HL-60/S4 (cell line): ENCODE data around the gene ZNRF1.
"Not testable (repeated sequence)": the region's sequence is repeated elsewhere in the genome, so short reads cannot be mapped to it uniquely, and the experiment has no call there.

Experiments
- in situ Hi-C: fragments of 300-500 bp; cut with MboI; formaldehyde crosslinking; loops from 2 replicates; pipeline ENCODE4 v1.14.3; 2022; ENCODE audit warnings: low sequenced_read_pairs

The ZNRF1 gene

GRCh38 chr16:74999609-75000480 is 1.0 kb downstream of the ZNRF1 start:
- in situ Hi-C loops, result loop anchor here (5.0 kb wide), 1 partner anchor 77 kb away; no protein-coding TSS in a partner anchor

- in situ Hi-C loops, result loop anchor here (5.0 kb wide), 1 partner anchor 77 kb away; no protein-coding TSS in a partner anchor
Observed at GRCh38 chr16:75000481-75001081, 1.8 kb downstream of the ZNRF1 start.

DNA sequence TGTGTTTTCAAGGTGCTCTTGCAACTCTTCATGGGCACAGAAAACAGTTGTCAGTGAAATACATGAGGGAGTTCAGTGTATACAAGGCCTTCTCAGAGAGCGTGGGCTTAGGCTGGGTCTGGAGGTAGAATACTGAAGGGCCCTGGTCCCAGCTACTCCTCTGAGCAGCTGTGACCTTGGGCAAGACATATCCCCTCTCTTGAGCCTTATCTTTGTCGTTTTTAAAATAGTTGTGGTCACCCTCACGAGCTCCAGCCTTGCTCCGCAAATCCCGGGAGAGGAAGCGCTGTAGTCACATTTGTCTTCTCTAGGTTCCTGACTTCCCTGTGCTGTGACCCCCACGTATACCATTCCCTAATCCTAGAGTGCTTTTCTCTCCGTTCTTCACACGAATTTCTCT is 3.6 kb downstream of the ZNRF1 start:
- in situ Hi-C loops, result loop anchor here (5.0 kb wide), 1 partner anchor 75 kb away; no protein-coding TSS in a partner anchor

DNA sequence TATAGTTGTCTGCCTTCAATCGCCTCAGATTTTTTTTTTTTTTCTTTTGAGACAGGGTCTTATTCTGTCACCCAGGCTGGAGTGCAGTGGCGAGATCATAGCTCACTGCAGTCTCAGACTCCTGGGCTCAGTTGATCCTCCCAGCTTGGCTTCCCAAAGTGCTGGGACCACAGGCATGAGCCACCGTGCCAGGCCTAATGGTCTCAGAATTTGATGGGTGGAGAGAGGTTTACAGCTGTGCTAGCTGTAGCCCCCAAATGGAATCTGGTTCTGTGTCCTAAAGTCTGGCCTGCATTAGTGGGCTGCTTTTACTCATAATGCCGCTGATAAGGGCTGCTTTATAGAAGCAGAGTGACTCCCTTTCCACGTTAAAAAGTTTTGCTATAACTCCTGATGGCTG is 5.1 kb downstream of the ZNRF1 start:
- in situ Hi-C loops, result loop anchor here (5.0 kb wide), 1 partner anchor 73 kb away; no protein-coding TSS in a partner anchor

DNA sequence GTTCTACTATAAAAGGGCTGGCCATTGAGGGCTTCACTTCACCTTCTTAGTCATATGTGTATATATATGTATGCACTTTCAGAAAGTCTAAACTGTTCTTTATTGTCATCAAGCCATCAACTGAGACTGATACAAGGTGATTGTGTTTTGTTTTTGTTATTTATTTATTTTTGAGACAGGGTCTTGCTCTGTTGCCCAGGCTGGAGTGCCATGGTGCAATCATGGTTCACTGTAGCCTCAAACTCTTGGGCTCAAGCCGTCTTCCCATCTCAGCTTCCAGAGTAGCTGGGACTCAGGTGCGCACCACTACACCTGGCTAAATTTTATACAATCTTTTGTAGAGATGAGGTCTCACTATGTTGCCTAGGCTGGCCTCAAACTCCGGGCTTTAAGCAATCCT is 5.6 kb downstream of the ZNRF1 start:
- in situ Hi-C loops, result loop anchor here (5.0 kb wide), 1 partner anchor 73 kb away; no protein-coding TSS in a partner anchor

- in situ Hi-C loops, result no loop called here
Observed at GRCh38 chr16:75005697-75006096, 6.9 kb downstream of the ZNRF1 start.

- in situ Hi-C loops, result no loop called here
Observed at GRCh38 chr16:75007443-75007842, 8.6 kb downstream of the ZNRF1 start.

DNA sequence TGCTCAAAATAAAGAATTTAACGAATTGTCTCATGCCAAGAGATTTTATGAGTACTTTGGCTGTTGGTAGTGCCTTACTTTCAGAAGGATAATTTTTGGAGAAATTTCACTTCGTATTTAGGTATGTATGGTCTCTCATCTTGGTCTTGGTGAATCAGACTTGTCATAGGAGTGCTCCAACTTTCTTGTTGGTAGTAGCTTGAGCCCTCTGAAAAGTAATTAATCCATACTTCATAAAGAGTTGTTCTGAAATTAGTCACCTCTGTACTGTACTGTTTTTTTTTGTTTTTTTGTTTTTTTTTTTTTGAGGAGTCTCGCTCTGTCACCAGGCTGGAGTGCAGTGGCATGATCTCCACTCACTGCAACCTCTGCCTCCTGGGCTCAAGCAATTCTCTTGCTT is 11.6 kb downstream of the ZNRF1 start:
- in situ Hi-C loops, result no loop called here

DNA sequence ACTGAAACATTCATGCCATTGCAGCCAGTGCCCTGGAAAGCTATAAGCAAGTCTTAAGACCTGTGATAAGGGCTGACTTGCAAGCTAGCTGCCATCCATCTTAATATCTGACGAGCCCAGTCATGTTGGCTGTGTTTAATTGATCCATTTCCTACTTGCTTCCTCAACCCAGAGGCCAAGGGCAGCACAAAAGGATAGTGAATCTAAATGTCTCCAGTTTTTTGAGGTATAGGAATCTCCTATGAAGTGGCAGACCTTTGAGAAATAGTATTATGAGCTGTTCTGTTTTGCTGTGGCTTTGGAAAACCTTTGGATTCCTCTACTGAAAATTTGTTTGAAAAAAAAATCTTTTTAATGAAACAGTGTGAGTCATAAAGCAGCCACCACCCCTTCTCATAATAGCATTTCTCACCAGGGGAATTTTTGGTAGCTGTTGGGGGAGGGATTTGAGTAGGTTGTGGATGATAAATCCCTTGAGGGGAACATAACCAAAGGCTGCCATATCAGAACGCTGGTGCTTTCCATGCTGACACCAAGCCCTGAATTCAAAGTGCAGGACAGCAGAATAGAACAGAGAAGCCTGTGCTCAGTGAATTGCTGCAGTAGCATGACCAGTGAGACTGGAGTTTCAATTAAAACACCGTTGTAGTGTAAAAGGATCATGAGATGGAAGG is 12.9 kb downstream of the ZNRF1 start:
- in situ Hi-C loops, result no loop called here

DNA sequence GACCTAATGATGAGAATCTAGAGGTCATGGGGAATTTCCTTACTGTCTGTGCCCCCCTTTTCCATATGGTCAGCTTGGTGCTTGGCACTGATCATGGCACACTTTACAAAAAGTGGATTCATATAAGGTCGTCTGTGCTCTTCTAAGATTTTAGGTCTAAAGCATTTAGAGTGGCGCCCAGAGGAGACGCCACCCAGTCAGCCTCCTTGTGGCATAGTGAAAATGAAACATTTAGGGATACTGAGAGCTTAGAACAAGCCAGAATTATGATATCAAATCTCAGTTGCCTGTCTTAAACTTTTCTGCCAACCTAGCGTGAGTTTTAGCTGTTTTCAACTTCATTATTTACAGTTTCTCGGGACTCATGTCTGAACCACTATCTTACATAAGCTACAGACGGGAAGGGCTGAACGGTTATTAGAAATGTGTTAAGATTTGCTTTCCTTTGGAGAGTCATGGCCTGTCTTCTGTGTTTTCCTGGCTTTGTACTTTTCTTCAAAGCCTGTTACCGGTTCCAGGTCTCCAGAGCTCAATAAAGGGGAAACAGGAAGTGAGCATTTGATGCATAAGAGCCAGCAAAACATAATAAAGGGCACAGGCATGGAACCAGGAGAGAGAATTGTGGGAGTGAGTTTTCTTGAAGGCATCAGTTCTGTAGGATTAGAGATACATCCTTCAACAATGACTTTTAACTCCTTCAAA is 13.7 kb downstream of the ZNRF1 start:
- in situ Hi-C loops, result no loop called here

DNA sequence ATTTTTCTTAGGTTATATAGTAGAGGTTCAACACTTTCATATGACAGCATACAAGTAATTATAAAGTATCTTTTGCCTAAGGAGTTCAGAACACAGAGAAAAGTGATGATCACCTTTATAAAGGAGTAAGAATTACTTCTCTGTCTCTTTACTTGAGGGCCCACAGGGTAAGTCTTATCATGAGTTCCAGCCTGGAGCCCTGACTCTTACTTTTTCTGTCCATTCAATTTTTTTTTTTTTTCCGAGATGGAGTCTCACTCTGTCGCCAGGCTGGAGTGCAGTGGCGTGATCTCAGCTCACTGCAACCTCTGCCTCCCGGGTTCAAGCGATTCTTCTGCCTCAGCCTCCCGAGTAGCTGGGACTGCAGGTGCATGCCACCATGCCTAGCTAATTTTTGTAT is 14.3 kb downstream of the ZNRF1 start:
- in situ Hi-C loops, result not testable (repeated sequence)

- in situ Hi-C loops, result no loop called here
Observed at GRCh38 chr16:75014318-75014717, 15.5 kb downstream of the ZNRF1 start.

DNA sequence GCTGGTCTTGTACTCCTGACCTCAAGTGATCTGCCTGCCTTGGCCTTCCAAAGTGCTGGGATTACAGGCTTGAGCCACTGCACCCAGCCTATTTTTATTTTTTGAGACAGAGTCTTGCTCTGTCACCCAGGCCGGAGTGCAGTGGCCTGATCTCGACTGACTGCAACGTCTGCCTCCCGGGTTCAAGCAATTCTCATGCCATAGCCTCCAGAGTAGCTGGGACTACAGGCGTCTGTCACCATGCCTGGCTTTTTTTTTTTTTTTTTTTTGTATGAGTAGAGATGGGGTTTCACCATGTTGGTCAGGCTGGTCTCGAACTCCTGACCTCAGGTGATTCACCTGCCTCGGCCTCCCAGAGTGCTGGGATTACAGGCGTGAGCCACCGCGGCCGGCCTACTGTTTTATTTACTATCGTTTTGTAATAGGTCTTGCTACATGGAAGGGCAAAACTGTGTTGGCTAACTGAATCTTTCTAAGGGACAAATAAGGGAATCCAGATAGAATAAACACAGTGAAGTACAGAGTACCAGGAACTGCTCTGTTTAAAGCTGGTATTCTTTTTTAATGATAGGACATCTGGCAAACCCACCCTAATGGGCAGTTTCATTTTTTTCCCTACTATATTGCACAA is 17.7 kb downstream of the ZNRF1 start:
- in situ Hi-C loops, result not testable (repeated sequence)

DNA sequence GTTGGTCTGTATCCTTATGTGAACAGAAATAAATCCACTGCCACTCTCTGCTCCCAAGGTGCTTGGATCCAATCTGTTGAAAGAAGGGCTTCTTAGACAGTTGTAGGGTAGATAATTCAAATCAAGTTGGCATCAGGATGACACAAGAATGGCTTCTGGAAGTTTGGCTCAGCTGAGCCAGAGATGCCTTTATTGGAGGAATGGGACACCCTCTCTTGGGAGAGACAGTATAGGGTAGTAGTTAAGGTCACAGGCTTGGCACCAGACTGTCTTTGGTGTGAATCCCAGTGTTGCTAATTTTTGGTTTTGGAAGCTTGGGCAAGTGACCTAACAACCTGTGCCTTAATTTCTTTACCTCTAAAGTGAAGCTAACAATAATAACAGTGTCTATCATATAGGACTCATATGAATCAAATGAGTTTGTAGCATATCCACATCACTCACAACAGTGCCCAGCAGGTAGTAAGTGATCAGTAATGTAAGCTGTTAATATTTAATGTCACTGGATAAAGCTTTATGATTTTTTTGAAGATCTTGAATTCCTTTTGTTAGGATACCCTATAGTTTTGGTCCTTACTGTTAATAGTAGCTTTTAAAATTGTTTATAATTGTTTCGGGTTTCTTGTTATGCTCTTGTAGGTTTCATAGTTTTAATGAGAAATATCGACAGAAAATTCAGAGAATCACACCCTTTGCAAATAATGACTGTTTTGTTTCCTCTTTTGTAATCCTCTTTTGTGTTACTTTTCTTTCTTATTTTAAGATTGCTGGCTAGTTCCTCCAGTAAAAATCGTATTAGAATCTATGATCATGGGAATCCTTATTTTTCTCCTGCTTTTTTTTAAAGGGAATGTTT is 19.1 kb downstream of the ZNRF1 start:
- in situ Hi-C loops, result no loop called here

GRCh38 chr16:75019007-75019406 is 20.2 kb downstream of the ZNRF1 start:
- in situ Hi-C loops, result no loop called here

GRCh38 chr16:75019586-75019985 is 20.8 kb downstream of the ZNRF1 start:
- in situ Hi-C loops, result no loop called here

DNA sequence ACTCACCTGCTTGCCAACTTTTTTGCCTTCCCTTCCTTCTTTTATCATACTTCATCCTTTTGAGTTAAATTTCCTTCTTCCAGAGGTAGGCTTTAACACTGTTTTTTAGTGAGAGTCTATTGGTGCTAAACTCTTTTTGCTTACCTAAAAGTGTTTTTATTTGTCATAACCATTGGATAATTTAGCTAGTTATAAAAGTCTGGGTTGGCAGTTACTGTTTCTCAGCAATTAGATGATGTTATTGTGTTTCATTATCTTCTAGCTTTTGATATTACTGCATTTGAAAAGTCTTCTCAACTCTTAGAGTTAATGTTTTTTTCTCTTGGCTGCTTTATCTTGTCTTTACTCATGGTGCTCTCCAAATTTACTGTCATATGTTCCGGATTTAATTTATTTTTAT is 22.6 kb downstream of the ZNRF1 start:
- in situ Hi-C loops, result no loop called here

DNA sequence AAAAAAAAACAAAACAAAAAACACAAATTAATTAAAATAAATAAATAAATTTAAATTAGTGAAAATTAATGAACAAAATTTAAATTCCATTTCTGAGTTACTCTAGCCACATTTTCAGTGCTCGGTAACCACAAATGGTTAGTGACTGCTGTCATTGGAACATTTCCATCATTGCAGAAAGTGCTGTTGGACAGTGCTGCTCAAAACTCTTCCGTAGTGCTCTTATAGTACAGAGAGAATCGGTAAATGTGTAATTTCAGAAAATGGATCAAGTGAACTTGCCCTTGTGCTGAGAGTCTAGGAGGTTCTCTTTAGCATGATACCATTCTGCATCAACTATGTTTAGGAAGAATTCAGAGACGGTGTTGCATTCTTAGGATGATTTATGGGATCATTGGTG is 23.7 kb downstream of the ZNRF1 start:
- in situ Hi-C loops, result no loop called here

- in situ Hi-C loops, result no loop called here
Observed at GRCh38 chr16:75023009-75023408, 24.2 kb downstream of the ZNRF1 start.

- in situ Hi-C loops, result no loop called here
Observed at GRCh38 chr16:75024182-75024581, 25.4 kb downstream of the ZNRF1 start.
